WTC11 (cell line): ENCODE measurements around the gene LYPD3. TPM values are rescaled to one million over a fixed set of nuclear protein-coding genes. Genes with fewer than 3 reads are reported as not detected.

Experiments
- ATAC-seq: fragments of 200-7000 bp; cut with Tn5 transposase; 2 replicates; pipeline ENCODE4 v1.10.0; 2021; ENCODE audit warnings: mild to moderate bottlenecking, moderate library complexity
- CTCF ChIA-PET: fragments of 300-600 bp; sonication (Branson Sonifier 250); formaldehyde crosslinking; loops from one replicate; lab custom pipeline; 2021; ENCODE audit warnings: antibody characterized with exemption; lab: Charles Lee
- POLR2A ChIA-PET: fragments of 350-600 bp; sonication (Branson Sonifier 250); formaldehyde crosslinking; loops from one replicate; lab custom pipeline; 2021; ENCODE audit warnings: antibody characterized with exemption; lab: Charles Lee
- DNase-seq: peaks from one replicate; pipeline ENCODE4 v3.0.0; 2021; ENCODE audit warnings: low spot score
- H3K27ac Mint-ChIP-seq: 2 replicates; pipeline ENCODE4 v1.8.0; 2021; ENCODE audit warnings: mixed read lengths
- H3K27me3 Mint-ChIP-seq: 2 replicates; pipeline ENCODE4 v1.8.0; 2021; ENCODE audit warnings: low read depth, mild to moderate bottlenecking, moderate library complexity, mixed read lengths
- H3K36me3 Mint-ChIP-seq: 2 replicates; pipeline ENCODE4 v1.8.0; 2021; ENCODE audit warnings: mixed read lengths
- H3K4me1 Mint-ChIP-seq: 2 replicates; pipeline ENCODE4 v1.8.0; 2022; ENCODE audit warnings: mixed read lengths
- H3K4me3 Mint-ChIP-seq: 2 replicates; pipeline ENCODE4 v1.8.0; 2021; ENCODE audit warnings: mild to moderate bottlenecking, moderate library complexity, mixed read lengths
- H3K9me3 Mint-ChIP-seq: 2 replicates; pipeline ENCODE4 v1.8.0; 2021; ENCODE audit warnings: mixed read lengths
- E2F4 ChIP-seq: sonication (generic); formaldehyde crosslinking; IDR thresholded peaks from 2 replicates; pipeline ENCODE4 v1.8.1; 2022; ENCODE audit warnings: low read depth, mild to moderate bottlenecking, moderate library complexity, missing genetic modification reagents, borderline replicate concordance
- E2F5 ChIP-seq: sonication (generic); formaldehyde crosslinking; IDR thresholded peaks from 2 replicates; pipeline ENCODE4 v1.8.1; 2022; ENCODE audit warnings: mild to moderate bottlenecking, moderate library complexity, missing genetic modification reagents
- EMX1 ChIP-seq: fragments of 250-450 bp; sonication (Bioruptor Pico); IDR thresholded peaks from 2 replicates; pipeline ENCODE4 v1.8.0; 2021; ENCODE audit warnings: mild to moderate bottlenecking
- ESRRA ChIP-seq: sonication (generic); formaldehyde crosslinking; IDR thresholded peaks from 2 replicates; pipeline ENCODE4 v1.8.1; 2022; ENCODE audit warnings: mild to moderate bottlenecking, missing genetic modification reagents, borderline replicate concordance
- ETV6 ChIP-seq: sonication (generic); formaldehyde crosslinking; IDR thresholded peaks from 2 replicates; pipeline ENCODE4 v1.8.1; 2022; ENCODE audit warnings: mild to moderate bottlenecking, missing genetic modification reagents
- FOXP4 ChIP-seq: sonication (generic); formaldehyde crosslinking; IDR thresholded peaks from 2 replicates; pipeline ENCODE4 v1.8.0; 2022; ENCODE audit warnings: mild to moderate bottlenecking, missing genetic modification reagents
- MYBL2 ChIP-seq: sonication (generic); formaldehyde crosslinking; IDR thresholded peaks from 2 replicates; pipeline ENCODE4 v1.8.1; 2023; ENCODE audit warnings: mild to moderate bottlenecking, moderate library complexity, missing genetic modification reagents
- SP1 ChIP-seq: sonication (generic); formaldehyde crosslinking; conservative IDR thresholded peaks from 2 replicates; pipeline ENCODE4 v1.8.1; 2022; ENCODE audit warnings: missing genetic modification reagents
- USF1 ChIP-seq: sonication (generic); formaldehyde crosslinking; IDR thresholded peaks from 2 replicates; pipeline ENCODE4 v1.8.0; 2022; ENCODE audit warnings: mild to moderate bottlenecking, missing genetic modification reagents
- ZNF138 ChIP-seq: sonication (generic); formaldehyde crosslinking; conservative IDR thresholded peaks from 2 replicates; pipeline ENCODE4 v1.8.1; 2022; ENCODE audit warnings: mild to moderate bottlenecking, moderate library complexity, missing genetic modification reagents
- ZNF263 ChIP-seq: sonication (generic); formaldehyde crosslinking; IDR thresholded peaks from 2 replicates; pipeline ENCODE4 v1.8.1; 2022; ENCODE audit warnings: low read depth, mild to moderate bottlenecking, moderate library complexity, missing genetic modification reagents
- ZNF281 ChIP-seq: sonication (generic); formaldehyde crosslinking; IDR thresholded peaks from 2 replicates; pipeline ENCODE4 v1.8.0; 2023; ENCODE audit warnings: mild to moderate bottlenecking, missing genetic modification reagents
- ZNF317 ChIP-seq: sonication (generic); formaldehyde crosslinking; IDR thresholded peaks from 2 replicates; pipeline ENCODE4 v1.8.1; 2023; ENCODE audit warnings: low read depth, mild to moderate bottlenecking, moderate library complexity, missing genetic modification reagents, borderline replicate concordance
- ZNF396 ChIP-seq: fragments of 250-450 bp; sonication (Bioruptor Pico); IDR thresholded peaks from 2 replicates; pipeline ENCODE4 v1.8.0; 2021; ENCODE audit warnings: mild to moderate bottlenecking, moderate library complexity, borderline replicate concordance
- ZNF416 ChIP-seq: fragments of 250-450 bp; sonication (Bioruptor Pico); IDR thresholded peaks from 2 replicates; pipeline ENCODE4 v1.9.0; 2021; ENCODE audit warnings: mild to moderate bottlenecking, inconsistent platforms
- ZNF423 ChIP-seq: fragments of 250-450 bp; sonication (Bioruptor Pico); IDR thresholded peaks from 2 replicates; pipeline ENCODE4 v2.1.2; 2022; ENCODE audit warnings: mild to moderate bottlenecking, moderate library complexity
- total RNA-seq: library from RNA; stranded (reverse); gene quantifications from 3 replicates; pipeline ENCODE4 v1.2.3, GENCODE V29; 2021

The LYPD3 gene
- total RNA-seq, 1 experiment from 2014 or later: 3.8 TPM

GRCh38 chr19:43463381-43464133 lies 1.9 kb downstream of the LYPD3 start:
- Mint-ChIP-seq H3K27me3 (peaks cover 71% of the 10 kb centered on the region), H3K4me3 (peak overlapping the region; percentile 91), H3K27ac (peak overlapping the region; percentile 99), H3K36me3 (no peaks in the 10 kb centered on the region), H3K9me3 (no peaks in the 10 kb centered on the region), H3K4me1 (peaks cover 14% of the 10 kb centered on the region)
- CTCF ChIA-PET: interaction anchor here (0.6 to 5.0 kb wide), 20 partner anchors 11 to 205 kb away, joined by 3 to 66 read pairs (median 4); partner anchors contain the start of genes IRGQ, PHLDB3, ZNF575 and ZNF576
- POLR2A ChIA-PET: interaction anchor here (1.3 to 2.2 kb wide), 6 partner anchors 39 to 205 kb away, joined by 3 to 11 read pairs (median 6); partner anchors contain the start of genes PHLDB3 and ZNF575
- DNase-seq: peak; percentile 99
- peak; percentile 89 for ATAC-seq
- no peak for TF ChIP-seq MYBL2
- TF ChIP-seq E2F4 (CRISPR knock-in tag): no peak
- TF ChIP-seq ZNF416 (CRISPR knock-in tag): no peak
- TF ChIP-seq E2F5 (CRISPR knock-in tag): peak; percentile 70
- TF ChIP-seq ZNF263 (CRISPR knock-in tag): no peak
- no peak for TF ChIP-seq USF1 (CRISPR knock-in tag)
- no peak for TF ChIP-seq ZNF317 (CRISPR knock-in tag)
- no peak for TF ChIP-seq ESRRA
- no peak for TF ChIP-seq ZNF396 (CRISPR knock-in tag)
- no peak for TF ChIP-seq EMX1 (CRISPR knock-in tag)
- no peak for TF ChIP-seq ZNF281 (CRISPR knock-in tag)
- no peak for TF ChIP-seq FOXP4 (CRISPR knock-in tag)
- TF ChIP-seq ZNF138 (CRISPR knock-in tag): no peak
- TF ChIP-seq ETV6 (CRISPR knock-in tag): no peak
- TF ChIP-seq SP1 (CRISPR knock-in tag): peak; percentile 69
- no peak for TF ChIP-seq ZNF423 (CRISPR knock-in tag)
